RWPE1 (cell line): ENCODE measurements around the gene BDH1.
A peak's percentile ranks its signal among the peaks of the same experiment; 100 is the strongest.

ENCODE experiments used
- CTCF ChIA-PET: fragments of 350-600 bp; sonication (Branson Sonifier 250); formaldehyde crosslinking; extraction: SDS; loops from one replicate; lab custom pipeline; 2021; lab: Yijun Ruan, JAX
- POLR2A ChIA-PET: fragments of 400-600 bp; formaldehyde crosslinking; extraction: SDS; loops from one replicate; lab custom pipeline; 2020; ENCODE audit warnings: antibody characterized with exemption; ENCODE audit not compliant: low non-redundant PET; lab: Yijun Ruan, JAX
- DNase-seq: peaks from one replicate; pipeline ENCODE4 v3.0.0; 2012; ENCODE audit warnings: low spot score
- H3K27ac ChIP-seq: fragments of 450-650 bp; 2 replicates; pipeline ENCODE4 v1.5.1; 2017
- CTCF ChIP-seq: fragments of 450-650 bp; conservative IDR thresholded peaks from 2 replicates; pipeline ENCODE4 v1.5.1; 2017; ENCODE audit warnings: low read depth, mild to moderate bottlenecking

Gene BDH1

GRCh38 chr3:197546307-197547085 is 9.3 kb downstream of the BDH1 start:
- DNase-seq = no peak
- CTCF ChIA-PET = no interaction called here
- no peak for TF ChIP-seq CTCF
- H3K27ac ChIP-seq = 0 out of 2 replicates have a peak overlapping the region, but pooled peaks have one; percentile 14
- POLR2A ChIA-PET = no interaction called here

- ChIA-PET CTCF (no interaction called here), POLR2A (no interaction called here)
- H3K27ac ChIP-seq = no peak overlapping the region
- TF ChIP-seq CTCF = no peak
- no peak for DNase-seq
Observed at GRCh38 chr3:197545571-197545970, 10.2 kb downstream of the BDH1 start.

- no peak for DNase-seq
- ChIA-PET POLR2A (no interaction called here), CTCF (interaction anchor here (0.8 kb wide), 1 partner anchor 19 kb away, joined by 3 read pairs; no protein-coding TSS in a partner anchor)
- H3K27ac ChIP-seq = no peak overlapping the region
- no peak for TF ChIP-seq CTCF
Observed at GRCh38 chr3:197545101-197545500, 10.7 kb downstream of the BDH1 start.

GRCh38 chr3:197542741-197543454 is 12.9 kb downstream of the BDH1 start:
- ChIA-PET POLR2A (interaction anchor here (0.7 kb wide), 1 partner anchor 28 kb away, joined by 3 read pairs; no protein-coding TSS in a partner anchor), CTCF (no interaction called here)
- TF ChIP-seq CTCF = no peak
- 0 out of 2 replicates have a peak overlapping the region, but pooled peaks have one; percentile 13 for H3K27ac ChIP-seq
- no peak for DNase-seq

- TF ChIP-seq CTCF = no peak
- ChIA-PET POLR2A (interaction anchor here (0.7 kb wide), 1 partner anchor 350 kb away, joined by 3 read pairs; no protein-coding TSS in a partner anchor), CTCF (interaction anchor here (0.7 kb wide), 1 partner anchor 12 kb away, joined by 6 read pairs; no protein-coding TSS in a partner anchor)
- DNase-seq = peak; percentile 28
- H3K27ac ChIP-seq = no peak overlapping the region
Observed at GRCh38 chr3:197541756-197542539, 13.8 kb downstream of the BDH1 start.
